SK-N-SH treated with all-trans-retinoic acid at 6 μM for 48 hours (cell line): ENCODE data around the gene ZNF614.
A peak's percentile ranks its signal among the peaks of the same experiment; 100 is the strongest.

Experiments
- ATAC-seq: fragments of 200-7000 bp; cut with Tn5 transposase; 3 replicates; pipeline ENCODE4 v1.9.1; 2020; ENCODE audit warnings: mild to moderate bottlenecking, moderate library complexity
- ARNTL ChIP-seq: fragments of 450-650 bp; formaldehyde crosslinking; IDR thresholded peaks from 2 replicates; pipeline ENCODE4 v1.5.0; 2020; ENCODE audit warnings: low read depth, mild to moderate bottlenecking, moderate library complexity, borderline replicate concordance
- BACH2 ChIP-seq: fragments of 250-450 bp; sonication (Bioruptor Pico); IDR thresholded peaks from 2 replicates; pipeline ENCODE4 v1.9.0; 2021; ENCODE audit warnings: mild to moderate bottlenecking, borderline replicate concordance
- CSDC2 ChIP-seq: fragments of 250-450 bp; sonication (Bioruptor Pico); IDR thresholded peaks from 2 replicates; pipeline ENCODE4 v1.5.0; 2020; ENCODE audit warnings: mild to moderate bottlenecking, moderate library complexity
- ESRRG ChIP-seq: fragments of 250-450 bp; sonication (Bioruptor Pico); IDR thresholded peaks from 2 replicates; pipeline ENCODE4 v1.6.1; 2021; ENCODE audit warnings: mild to moderate bottlenecking
- GLIS3 ChIP-seq: fragments of 250-450 bp; sonication (Bioruptor Pico); IDR thresholded peaks from 2 replicates; pipeline ENCODE4 v1.5.0; 2020; ENCODE audit warnings: mild to moderate bottlenecking, moderate library complexity
- ISL1 ChIP-seq: fragments of 250-450 bp; sonication (Bioruptor Pico); IDR thresholded peaks from 2 replicates; pipeline ENCODE4 v2.1.2; 2022; ENCODE audit warnings: mild to moderate bottlenecking, moderate library complexity
- OSR1 ChIP-seq: fragments of 250-450 bp; sonication (Bioruptor Pico); IDR thresholded peaks from 2 replicates; pipeline ENCODE4 v1.8.0; 2022; ENCODE audit warnings: moderate library complexity, mild to moderate bottlenecking, inconsistent platforms
- PPARA ChIP-seq: fragments of 250-450 bp; sonication (Bioruptor Pico); IDR thresholded peaks from 2 replicates; pipeline ENCODE4 v1.5.0; 2020; ENCODE audit warnings: mild to moderate bottlenecking, borderline replicate concordance
- RARB ChIP-seq: fragments of 250-450 bp; sonication (Bioruptor Pico); IDR thresholded peaks from 2 replicates; pipeline ENCODE4 v1.8.0; 2021; ENCODE audit warnings: mild to moderate bottlenecking, moderate library complexity
- SNAI2 ChIP-seq: fragments of 250-450 bp; sonication (Bioruptor Pico); IDR thresholded peaks from 2 replicates; pipeline ENCODE4 v1.5.0; 2020; ENCODE audit warnings: mild to moderate bottlenecking, moderate library complexity
- TCF4 ChIP-seq: fragments of 250-450 bp; sonication (Bioruptor Pico); IDR thresholded peaks from 2 replicates; pipeline ENCODE4 v1.8.0; 2021; ENCODE audit warnings: mild to moderate bottlenecking, moderate library complexity, borderline replicate concordance
- TOX ChIP-seq: fragments of 250-450 bp; sonication (Bioruptor Pico); IDR thresholded peaks from 2 replicates; pipeline ENCODE4 v1.8.0; 2021; ENCODE audit warnings: mild to moderate bottlenecking, moderate library complexity, borderline replicate concordance
- ZFP3 ChIP-seq: fragments of 250-450 bp; sonication (Bioruptor Pico); IDR thresholded peaks from 2 replicates; pipeline ENCODE4 v1.5.0; 2020; ENCODE audit warnings: mild to moderate bottlenecking, moderate library complexity
- ZFP30 ChIP-seq: fragments of 450-650 bp; formaldehyde crosslinking; IDR thresholded peaks from 2 replicates; pipeline ENCODE4 v1.5.0; 2022; ENCODE audit warnings: mild to moderate bottlenecking, moderate library complexity
- ZNF565 ChIP-seq: fragments of 450-650 bp; formaldehyde crosslinking; conservative IDR thresholded peaks from 2 replicates; pipeline ENCODE4 v1.5.0; 2020; ENCODE audit warnings: low read depth, mild to moderate bottlenecking, moderate library complexity
- ZNF70 ChIP-seq: fragments of 450-650 bp; formaldehyde crosslinking; IDR thresholded peaks from 2 replicates; pipeline ENCODE4 v1.5.0; 2020; ENCODE audit warnings: mild to moderate bottlenecking, moderate library complexity
- ZNF8 ChIP-seq: fragments of 450-650 bp; formaldehyde crosslinking; IDR thresholded peaks from 2 replicates; pipeline ENCODE4 v1.5.0; 2020; ENCODE audit warnings: mild to moderate bottlenecking, moderate library complexity
- TF ChIP-seq, protein P1 (sequence below): fragments of 250-450 bp; sonication (Bioruptor Pico); IDR thresholded peaks from 2 replicates; pipeline ENCODE4 v1.5.0; 2020; ENCODE audit warnings: mild to moderate bottlenecking, moderate library complexity
- TF ChIP-seq, protein P2 (sequence below): fragments of 250-450 bp; sonication (Bioruptor Pico); IDR thresholded peaks from 2 replicates; pipeline ENCODE4 v1.5.1; 2021; ENCODE audit warnings: mild to moderate bottlenecking, moderate library complexity
- TF ChIP-seq, protein P3 (sequence below): fragments of 250-450 bp; sonication (Bioruptor Pico); IDR thresholded peaks from 2 replicates; pipeline ENCODE4 v1.5.1; 2020; ENCODE audit warnings: low read depth, mild to moderate bottlenecking, moderate library complexity
- TF ChIP-seq, protein P4 (sequence below): fragments of 250-450 bp; sonication (Bioruptor Pico); IDR thresholded peaks from 2 replicates; pipeline ENCODE4 v1.8.0; 2021; ENCODE audit warnings: low read depth, mild to moderate bottlenecking, moderate library complexity, borderline replicate concordance

Gene ZNF614

DNA sequence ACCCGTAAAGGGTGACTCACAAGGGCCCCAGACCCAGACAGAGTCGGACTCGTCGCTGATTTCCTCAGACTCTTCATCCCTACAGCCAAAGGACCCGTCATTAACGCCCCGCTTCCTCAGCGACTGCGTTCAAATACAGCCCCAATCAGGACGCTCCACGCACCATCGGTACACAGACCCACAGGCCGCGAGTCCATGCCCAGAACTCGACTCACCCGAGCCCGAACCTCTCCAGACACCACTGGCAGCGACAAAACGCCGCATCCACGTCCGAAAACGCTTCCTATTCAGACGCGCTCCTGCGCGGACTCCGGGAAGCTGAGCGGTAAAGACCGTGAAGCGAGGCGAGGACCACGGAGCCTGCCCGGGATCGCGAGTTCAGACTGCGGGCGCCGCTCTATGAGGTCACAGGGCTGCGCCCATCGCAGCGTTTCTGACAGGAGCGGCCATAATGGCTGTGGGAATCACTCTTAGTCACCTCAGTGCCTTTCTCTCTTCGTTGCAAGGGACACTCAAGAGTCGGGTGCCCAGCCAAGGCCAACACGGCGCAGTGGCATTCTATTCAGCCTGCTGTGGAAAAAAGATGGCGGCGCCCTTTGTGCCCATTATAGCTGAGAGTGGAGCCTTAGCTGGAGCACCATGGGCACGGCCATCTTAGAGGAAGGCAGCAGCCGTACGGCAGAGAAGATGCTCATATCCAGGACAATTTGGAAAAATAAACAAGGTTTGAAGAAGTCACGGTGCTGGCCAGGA is at the start of gene ZNF614:
Gene ZNF614, minus strand, starts transcription at position 353 of the 753 bp plus-strand sequence. CDS start 2,634 bp downstream, outside the sequence.
- TF ChIP-seq RARB = no peak
- no peak for TF ChIP-seq PPARA (CRISPR knock-in tag)
- TF ChIP-seq GLIS3 (CRISPR knock-in tag) = peak; percentile 63; the same call in 1 of the 2 replicates
- TF ChIP-seq, protein P1, sequence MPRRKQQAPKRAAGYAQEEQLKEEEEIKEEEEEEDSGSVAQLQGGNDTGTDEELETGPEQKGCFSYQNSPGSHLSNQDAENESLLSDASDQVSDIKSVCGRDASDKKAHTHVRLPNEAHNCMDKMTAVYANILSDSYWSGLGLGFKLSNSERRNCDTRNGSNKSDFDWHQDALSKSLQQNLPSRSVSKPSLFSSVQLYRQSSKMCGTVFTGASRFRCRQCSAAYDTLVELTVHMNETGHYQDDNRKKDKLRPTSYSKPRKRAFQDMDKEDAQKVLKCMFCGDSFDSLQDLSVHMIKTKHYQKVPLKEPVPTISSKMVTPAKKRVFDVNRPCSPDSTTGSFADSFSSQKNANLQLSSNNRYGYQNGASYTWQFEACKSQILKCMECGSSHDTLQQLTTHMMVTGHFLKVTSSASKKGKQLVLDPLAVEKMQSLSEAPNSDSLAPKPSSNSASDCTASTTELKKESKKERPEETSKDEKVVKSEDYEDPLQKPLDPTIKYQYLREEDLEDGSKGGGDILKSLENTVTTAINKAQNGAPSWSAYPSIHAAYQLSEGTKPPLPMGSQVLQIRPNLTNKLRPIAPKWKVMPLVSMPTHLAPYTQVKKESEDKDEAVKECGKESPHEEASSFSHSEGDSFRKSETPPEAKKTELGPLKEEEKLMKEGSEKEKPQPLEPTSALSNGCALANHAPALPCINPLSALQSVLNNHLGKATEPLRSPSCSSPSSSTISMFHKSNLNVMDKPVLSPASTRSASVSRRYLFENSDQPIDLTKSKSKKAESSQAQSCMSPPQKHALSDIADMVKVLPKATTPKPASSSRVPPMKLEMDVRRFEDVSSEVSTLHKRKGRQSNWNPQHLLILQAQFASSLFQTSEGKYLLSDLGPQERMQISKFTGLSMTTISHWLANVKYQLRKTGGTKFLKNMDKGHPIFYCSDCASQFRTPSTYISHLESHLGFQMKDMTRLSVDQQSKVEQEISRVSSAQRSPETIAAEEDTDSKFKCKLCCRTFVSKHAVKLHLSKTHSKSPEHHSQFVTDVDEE = peak; percentile 73
- no peak for TF ChIP-seq SNAI2 (CRISPR knock-in tag)
- no peak for TF ChIP-seq OSR1
- TF ChIP-seq TCF4 (CRISPR knock-in tag) = no peak
- TF ChIP-seq CSDC2 (CRISPR knock-in tag) = 0 out of 2 replicates have a peak, but pooled peaks have one; percentile 70
- TF ChIP-seq ZFP3 (CRISPR knock-in tag) = peak; percentile 60
- peak; percentile 96 for ATAC-seq

DNA sequence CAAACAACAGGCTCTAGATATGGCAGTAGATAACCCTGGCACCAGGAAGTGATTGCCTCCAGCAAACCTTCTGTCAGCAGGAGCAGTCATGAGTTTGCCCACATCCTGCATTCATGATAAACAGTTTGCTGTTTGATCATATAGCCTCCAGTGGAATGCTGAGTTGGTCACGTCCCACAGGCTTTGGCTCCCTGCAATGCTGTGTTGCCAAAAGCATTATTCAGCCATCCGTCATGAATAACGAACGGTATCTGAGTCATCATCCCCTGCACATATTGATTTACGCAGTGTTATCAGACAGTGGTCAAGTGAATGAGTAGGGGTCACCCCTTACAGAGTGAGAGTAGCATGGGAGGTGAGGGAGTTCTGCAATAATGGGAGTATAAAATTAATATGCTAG is 42.3 kb upstream of the ZNF614 start:
- TF ChIP-seq OSR1 (no peak), ESRRG (CRISPR knock-in tag) (no peak), RARB (no peak), ARNTL (no peak), ZNF565 (no peak), TOX (CRISPR knock-in tag) (no peak), ZFP30 (no peak), TCF4 (CRISPR knock-in tag) (no peak)
- TF ChIP-seq, protein P2, sequence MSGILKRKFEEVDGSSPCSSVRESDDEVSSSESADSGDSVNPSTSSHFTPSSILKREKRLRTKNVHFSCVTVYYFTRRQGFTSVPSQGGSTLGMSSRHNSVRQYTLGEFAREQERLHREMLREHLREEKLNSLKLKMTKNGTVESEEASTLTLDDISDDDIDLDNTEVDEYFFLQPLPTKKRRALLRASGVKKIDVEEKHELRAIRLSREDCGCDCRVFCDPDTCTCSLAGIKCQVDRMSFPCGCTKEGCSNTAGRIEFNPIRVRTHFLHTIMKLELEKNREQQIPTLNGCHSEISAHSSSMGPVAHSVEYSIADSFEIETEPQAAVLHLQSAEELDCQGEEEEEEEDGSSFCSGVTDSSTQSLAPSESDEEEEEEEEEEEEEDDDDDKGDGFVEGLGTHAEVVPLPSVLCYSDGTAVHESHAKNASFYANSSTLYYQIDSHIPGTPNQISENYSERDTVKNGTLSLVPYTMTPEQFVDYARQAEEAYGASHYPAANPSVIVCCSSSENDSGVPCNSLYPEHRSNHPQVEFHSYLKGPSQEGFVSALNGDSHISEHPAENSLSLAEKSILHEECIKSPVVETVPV (CRISPR knock-in tag) = no peak
- ATAC-seq = no peak

DNA sequence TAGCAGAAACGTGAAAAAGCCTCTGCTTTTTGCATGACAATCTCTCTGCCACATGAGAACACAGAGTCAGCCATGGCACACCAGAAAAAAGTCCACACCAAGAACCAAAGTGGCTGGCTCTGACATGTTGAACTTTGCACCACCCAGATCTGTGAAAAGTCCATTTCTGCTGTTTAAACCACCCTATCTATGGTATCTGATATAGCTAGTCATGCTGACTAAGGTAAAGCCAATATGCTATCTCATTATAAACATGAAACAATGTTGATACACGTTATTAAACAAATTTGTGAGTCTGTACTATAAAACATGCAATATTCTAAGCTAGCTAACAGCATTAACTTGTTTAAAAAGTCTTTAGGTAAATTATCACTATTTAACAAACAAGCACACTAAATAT is 41.5 kb upstream of the ZNF614 start:
- TF ChIP-seq ZNF70 = no peak
- TF ChIP-seq, protein P3, sequence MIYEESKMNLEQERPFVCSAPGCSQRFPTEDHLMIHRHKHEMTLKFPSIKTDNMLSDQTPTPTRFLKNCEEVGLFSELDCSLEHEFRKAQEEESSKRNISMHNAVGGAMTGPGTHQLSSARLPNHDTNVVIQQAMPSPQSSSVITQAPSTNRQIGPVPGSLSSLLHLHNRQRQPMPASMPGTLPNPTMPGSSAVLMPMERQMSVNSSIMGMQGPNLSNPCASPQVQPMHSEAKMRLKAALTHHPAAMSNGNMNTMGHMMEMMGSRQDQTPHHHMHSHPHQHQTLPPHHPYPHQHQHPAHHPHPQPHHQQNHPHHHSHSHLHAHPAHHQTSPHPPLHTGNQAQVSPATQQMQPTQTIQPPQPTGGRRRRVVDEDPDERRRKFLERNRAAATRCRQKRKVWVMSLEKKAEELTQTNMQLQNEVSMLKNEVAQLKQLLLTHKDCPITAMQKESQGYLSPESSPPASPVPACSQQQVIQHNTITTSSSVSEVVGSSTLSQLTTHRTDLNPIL (CRISPR knock-in tag) = no peak
- no peak for TF ChIP-seq TCF4 (CRISPR knock-in tag)
- TF ChIP-seq ZNF8 (CRISPR knock-in tag) = no peak
- no peak for TF ChIP-seq ZFP3 (CRISPR knock-in tag)
- TF ChIP-seq, all 23 proteins: peak for 0
- ATAC-seq = no peak

DNA sequence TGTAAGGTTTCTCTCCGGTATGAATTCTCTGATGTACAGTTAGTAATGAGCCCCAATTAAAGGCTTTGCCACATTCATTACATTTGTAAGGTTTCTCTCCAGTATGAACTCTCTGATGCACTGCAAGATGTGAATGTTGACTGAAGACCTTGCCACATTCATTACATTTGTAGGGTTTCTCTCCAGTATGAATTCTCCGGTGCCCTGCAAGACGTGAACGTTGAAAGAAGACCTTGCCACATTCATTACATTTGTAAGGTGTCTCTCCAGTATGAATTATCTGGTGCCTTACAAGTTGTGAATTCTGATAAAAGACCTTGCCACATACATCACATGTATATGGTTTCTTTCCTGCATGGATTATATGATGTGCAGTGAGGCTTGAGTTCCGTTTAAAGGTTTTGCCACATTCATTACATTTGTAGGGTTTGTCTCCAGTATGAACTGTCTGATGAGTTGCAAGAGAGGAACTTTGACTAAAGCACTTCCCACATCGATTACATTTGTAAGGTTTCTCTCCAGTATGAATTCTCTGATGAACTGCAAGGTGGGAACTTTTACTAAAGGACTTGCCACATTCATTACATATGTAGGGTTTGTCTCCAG is 38.2 kb upstream of the ZNF614 start:
- ATAC-seq = no peak
- no peak for TF ChIP-seq CSDC2 (CRISPR knock-in tag)

DNA sequence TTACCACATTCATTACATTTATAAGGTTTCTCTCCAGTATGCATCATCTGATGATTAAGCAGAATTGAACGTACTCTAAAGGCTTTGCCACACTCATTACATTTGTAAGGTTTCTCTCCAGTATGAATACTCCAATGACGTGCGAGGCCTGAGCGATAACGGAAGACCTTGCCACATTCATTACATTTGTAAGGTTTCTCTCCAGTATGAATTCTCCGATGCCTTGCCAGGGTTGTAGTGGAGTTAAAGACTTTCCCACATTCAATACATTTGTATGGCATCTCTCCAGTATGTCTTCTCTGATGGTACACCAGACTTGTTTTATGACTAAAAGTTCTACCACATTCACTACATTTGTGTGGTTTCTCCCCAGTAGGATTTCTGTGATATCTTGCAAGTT is 37.2 kb upstream of the ZNF614 start:
- no peak for ATAC-seq
- TF ChIP-seq ZFP30 (no peak), CSDC2 (CRISPR knock-in tag) (no peak), SNAI2 (CRISPR knock-in tag) (no peak), OSR1 (no peak), ZNF565 (no peak), ARNTL (no peak), BACH2 (no peak), ZFP3 (CRISPR knock-in tag) (no peak), TCF4 (CRISPR knock-in tag) (no peak), GLIS3 (CRISPR knock-in tag) (no peak), ZNF70 (no peak), ISL1 (no peak)
- TF ChIP-seq, protein P1 = no peak
- TF ChIP-seq, protein P4, sequence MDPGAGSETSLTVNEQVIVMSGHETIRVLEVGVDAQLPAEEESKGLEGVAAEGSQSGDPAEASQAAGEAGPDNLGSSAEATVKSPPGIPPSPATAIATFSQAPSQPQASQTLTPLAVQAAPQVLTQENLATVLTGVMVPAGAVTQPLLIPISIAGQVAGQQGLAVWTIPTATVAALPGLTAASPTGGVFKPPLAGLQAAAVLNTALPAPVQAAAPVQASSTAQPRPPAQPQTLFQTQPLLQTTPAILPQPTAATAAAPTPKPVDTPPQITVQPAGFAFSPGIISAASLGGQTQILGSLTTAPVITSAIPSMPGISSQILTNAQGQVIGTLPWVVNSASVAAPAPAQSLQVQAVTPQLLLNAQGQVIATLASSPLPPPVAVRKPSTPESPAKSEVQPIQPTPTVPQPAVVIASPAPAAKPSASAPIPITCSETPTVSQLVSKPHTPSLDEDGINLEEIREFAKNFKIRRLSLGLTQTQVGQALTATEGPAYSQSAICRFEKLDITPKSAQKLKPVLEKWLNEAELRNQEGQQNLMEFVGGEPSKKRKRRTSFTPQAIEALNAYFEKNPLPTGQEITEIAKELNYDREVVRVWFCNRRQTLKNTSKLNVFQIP = no peak
